SHP77 treated with DMSO at 0.1 percent for 48 hours (cell line): ENCODE measurements around the gene MAGEB10.
"Not testable (repeated sequence)": the region's sequence is repeated elsewhere in the genome, so short reads cannot be mapped to it uniquely, and the experiment has no call there.

Source experiments
- DNase-seq: peaks from one replicate; lab custom pipeline; 2025; lab: John Stamatoyannopoulos, UW

The MAGEB10 gene, protein sequence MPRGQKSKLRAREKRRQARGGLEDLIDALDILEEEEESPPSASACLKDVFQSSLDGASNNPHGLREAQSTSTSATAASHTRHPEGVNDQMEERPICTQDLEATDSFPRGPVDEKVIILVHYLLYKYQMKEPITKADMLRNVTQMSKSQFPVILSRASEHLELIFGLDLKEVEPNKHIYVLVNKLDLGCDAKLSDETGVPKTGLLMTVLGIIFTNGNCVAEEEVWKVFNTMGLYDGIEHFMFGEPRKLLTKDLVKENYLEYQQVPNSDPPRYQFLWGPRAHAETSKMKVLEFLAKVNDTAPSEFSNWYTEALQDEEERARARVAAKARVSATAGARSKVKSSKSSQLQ

DNA sequence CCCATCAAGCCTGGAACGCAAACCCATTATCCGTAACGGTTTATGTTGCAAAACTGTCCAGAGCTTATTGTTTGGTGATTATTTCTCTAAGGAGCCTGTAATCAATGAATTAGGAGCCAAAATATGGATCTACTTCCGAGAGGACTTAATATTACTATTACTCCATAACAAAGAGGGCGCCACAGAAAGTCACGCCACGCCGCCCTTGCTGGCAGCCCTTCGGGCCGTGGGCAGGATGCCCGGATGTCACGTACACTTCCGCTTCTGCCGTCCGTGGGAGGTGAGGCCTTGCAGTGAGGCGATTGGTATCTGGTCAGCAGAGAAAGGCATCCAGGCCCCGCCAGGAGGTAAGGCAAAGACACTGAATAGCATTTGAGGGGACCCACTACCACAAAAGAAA is at the start of gene MAGEB10:
TSS of gene MAGEB10 (plus strand) at position 301 of the 400 bp plus-strand sequence. CDS start 13,317 bp downstream, outside the sequence.
- no peak for DNase-seq

- no peak for DNase-seq
These were observed 42.1 kb upstream of the MAGEB10 start for GRCh38 chrX:27765718-27766117.

GRCh38 chrX:27767387-27767786 is 40.4 kb upstream of the MAGEB10 start:
- no peak for DNase-seq

DNA sequence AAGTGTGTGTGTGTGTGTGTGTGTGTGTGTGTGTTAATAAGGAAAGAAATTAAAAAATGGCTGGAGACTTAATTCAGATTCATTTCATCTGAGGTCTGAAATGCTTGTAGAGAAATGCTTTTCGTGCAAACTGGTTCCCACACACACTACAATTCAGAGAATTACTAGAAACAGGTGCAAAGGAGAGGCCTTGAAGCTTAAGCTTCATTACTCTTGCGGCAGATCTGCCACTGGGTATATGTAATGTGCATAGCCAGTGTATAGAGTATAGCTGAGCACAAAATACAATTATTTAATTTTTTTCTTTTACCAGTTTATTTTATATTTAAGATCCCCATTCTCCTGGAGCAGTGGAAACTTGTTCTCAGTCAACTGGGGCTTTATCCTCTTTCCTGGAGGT is 31.8 kb upstream of the MAGEB10 start:
- no peak for DNase-seq

- no peak for DNase-seq
These were observed 11.0 kb upstream of the MAGEB10 start for GRCh38 chrX:27796640-27797257.

GRCh38 chrX:27797575-27797974 is 10.2 kb upstream of the MAGEB10 start:
- no peak for DNase-seq

- DNase-seq = no peak
These were observed 436 bp downstream of the MAGEB10 start for GRCh38 chrX:27808226-27808625.

DNA sequence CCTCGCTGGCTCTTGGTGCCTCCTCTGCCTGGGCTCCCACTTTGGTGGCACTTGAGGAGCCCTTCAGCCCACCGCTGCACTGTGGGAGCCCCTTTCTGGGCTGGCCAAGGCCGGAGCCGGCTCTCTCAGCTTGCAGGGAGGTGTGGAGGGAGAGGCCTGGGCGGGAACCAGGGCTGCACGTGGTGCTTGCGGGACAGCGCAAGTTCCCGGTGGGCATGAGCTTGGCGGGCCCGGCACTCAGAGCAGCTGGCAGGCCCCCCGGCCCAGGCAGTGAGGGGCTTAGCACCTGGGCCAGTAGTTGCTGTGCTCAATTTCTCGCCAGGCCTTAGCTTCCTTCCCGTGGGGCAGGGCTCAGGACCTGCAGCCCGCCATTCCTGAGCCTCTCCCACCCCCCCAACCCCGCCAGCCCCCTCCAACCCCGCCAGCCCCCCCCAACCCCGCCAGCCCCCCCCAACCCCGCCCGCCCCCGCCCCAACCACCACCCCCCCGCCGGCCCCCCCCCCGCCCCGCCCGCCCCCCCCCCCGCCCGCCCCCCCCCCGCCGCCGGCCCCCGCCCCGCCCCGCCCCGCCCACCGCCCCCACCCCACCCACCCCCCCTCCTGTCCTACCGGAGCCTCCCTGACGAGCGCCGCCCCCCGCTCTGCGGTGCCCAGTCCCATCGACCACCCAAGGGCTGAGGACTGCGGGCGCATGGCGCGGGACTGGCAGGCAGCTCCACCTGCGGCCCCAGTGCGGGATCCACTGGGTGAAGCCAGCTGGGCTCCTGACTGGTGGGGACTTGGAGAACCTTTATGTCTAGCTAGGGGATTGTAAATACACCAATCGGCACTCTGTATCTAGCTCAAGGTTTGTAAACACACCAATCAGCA is 1.4 kb downstream of the MAGEB10 start:
- DNase-seq = not testable (repeated sequence)

GRCh38 chrX:27815209-27815608 is 7.4 kb downstream of the MAGEB10 start:
- no peak for DNase-seq

- DNase-seq = no peak
These were observed 16.0 kb downstream of the MAGEB10 start for GRCh38 chrX:27823812-27824211.

- DNase-seq = no peak
These were observed 30.4 kb downstream of the MAGEB10 start for GRCh38 chrX:27838185-27838584.

DNA sequence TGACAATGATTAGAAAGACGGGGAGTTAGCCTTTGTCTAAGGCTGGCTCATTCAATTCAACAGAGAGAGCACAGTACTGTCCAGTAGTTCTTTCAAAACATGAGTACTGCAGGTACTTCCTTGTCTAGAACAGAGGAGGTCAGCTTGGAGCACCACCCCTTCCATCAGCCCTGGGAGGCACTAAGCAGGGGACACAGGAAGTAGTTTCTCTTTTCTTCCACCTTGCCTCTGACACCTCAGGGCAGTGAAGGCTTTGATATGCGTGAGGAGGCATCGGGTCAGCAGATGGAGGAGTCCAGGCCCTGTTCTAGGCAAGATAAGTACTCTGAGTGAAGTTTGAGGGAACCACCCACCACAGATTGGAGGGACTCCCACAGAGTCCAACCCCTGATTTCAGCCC is 33.1 kb downstream of the MAGEB10 start:
- no peak for DNase-seq

DNA sequence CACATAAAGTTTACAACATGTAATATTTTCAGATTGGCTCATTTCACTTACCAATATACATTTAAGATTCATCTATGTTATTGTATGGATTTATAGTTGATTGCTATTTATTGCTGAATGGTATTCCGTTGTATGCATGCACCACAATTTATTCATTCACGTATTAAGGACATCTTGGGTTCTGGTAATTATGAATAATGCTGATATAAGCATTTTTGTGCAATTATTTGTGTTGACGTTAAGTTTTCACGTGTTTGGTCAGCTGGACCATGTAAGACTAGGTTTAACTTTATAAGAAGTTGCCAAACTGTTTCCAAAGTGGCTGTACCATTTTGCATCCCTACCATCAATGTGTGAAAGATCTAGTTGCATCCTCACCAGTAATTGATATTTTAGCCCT is 35.1 kb downstream of the MAGEB10 start:
- no peak for DNase-seq

GRCh38 chrX:27860337-27860736 is 52.5 kb downstream of the MAGEB10 start:
- DNase-seq = no peak

- DNase-seq = no peak
These were observed 56.0 kb downstream of the MAGEB10 start for GRCh38 chrX:27863809-27864208.
